Esophagus squamous epithelium (tissue), 5 donors: ENCODE data around the gene MEAF6. TPM values are rescaled to one million over a fixed set of nuclear protein-coding genes. Genes with fewer than 3 reads are reported as not detected.

Experiments used
- DNase-seq: peaks from one replicate; lab custom pipeline; 2025; lab: John Stamatoyannopoulos, UW
- H3K27ac ChIP-seq, 4 donors: fragments of 200-600 bp; sonication (generic); one replicate each; pipeline ENCODE4 v1.5.1; 2016 to 2019; ENCODE audit warnings: mild to moderate bottlenecking in 1 of 4
- H3K27me3 ChIP-seq, 4 donors: fragments of 200-600 bp; sonication (generic); 1 replicate in 3 of 4; 2 replicates in 1 of 4; pipeline versions ENCODE4 v1.5.1 to v1.6.0; 2017 to 2021; ENCODE audit warnings: antibody characterized with exemption in 1 of 4
- H3K36me3 ChIP-seq, 3 donors: fragments of 200-600 bp; sonication (generic); one replicate each; pipeline ENCODE4 v1.5.1; 2016 to 2019
- H3K4me1 ChIP-seq, 3 donors: fragments of 200-600 bp; sonication (generic); one replicate each; pipeline ENCODE4 v1.5.1; 2017 to 2019
- H3K4me3 ChIP-seq, 4 donors: fragments of 200-600 bp; sonication (generic); 1 replicate in 3 of 4; 2 replicates in 1 of 4; pipeline ENCODE4 v1.5.1; 2016 to 2019; ENCODE audit warnings: mild to moderate bottlenecking in 2 of 4, moderate library complexity in 1 of 4
- H3K9me3 ChIP-seq, 3 donors: fragments of 200-600 bp; sonication (generic); one replicate each; pipeline ENCODE4 v1.5.1; 2016 to 2019
- POLR2A ChIP-seq, 4 donors: fragments of 450-650 bp; IDR thresholded peaks; one replicate each; pipeline ENCODE4 v1.6.1; 2017; ENCODE audit warnings: antibody characterized with exemption in 4 of 4, mild to moderate bottlenecking in 4 of 4, moderate library complexity in 3 of 4
- WGBS, 2 donors: methylation state at CpG; one replicate each; pipeline ENCODE4 v1.1.5; 2018; 5-methylcytosine and 5-hydroxymethylcytosine counted together
- intact Hi-C: fragments of 100-400 bp; cut with DNase I; formaldehyde crosslinking; loops from one replicate; pipeline ENCODE4 v1.15.0; 2022
- total RNA-seq, 4 donors: library from RNA; depleted of rRNA; stranded (reverse); fragments of >200 nt; gene quantifications; one replicate each; pipeline ENCODE4 v1.1.0, GENCODE V29; 2016
- TF ChIP-seq, protein P1 (sequence below), 6 experiments: fragments of 450-650 bp in 4 of 6; fragments of 200-600 bp in 2 of 6; sonication (generic) in 2 of 6; IDR thresholded peaks; one replicate each; pipeline ENCODE4 v1.5.1; 2016 to 2019; ENCODE audit warnings: antibody characterized with exemption in 6 of 6, mild to moderate bottlenecking in 4 of 6, moderate library complexity in 4 of 6
- donor health status: DM: yes; HTN: yes; CAD: no.

Gene MEAF6
- total RNA-seq, 4 donors from 2014 or later, result 45.5 to 67.9 (median 56.5) TPM

DNA sequence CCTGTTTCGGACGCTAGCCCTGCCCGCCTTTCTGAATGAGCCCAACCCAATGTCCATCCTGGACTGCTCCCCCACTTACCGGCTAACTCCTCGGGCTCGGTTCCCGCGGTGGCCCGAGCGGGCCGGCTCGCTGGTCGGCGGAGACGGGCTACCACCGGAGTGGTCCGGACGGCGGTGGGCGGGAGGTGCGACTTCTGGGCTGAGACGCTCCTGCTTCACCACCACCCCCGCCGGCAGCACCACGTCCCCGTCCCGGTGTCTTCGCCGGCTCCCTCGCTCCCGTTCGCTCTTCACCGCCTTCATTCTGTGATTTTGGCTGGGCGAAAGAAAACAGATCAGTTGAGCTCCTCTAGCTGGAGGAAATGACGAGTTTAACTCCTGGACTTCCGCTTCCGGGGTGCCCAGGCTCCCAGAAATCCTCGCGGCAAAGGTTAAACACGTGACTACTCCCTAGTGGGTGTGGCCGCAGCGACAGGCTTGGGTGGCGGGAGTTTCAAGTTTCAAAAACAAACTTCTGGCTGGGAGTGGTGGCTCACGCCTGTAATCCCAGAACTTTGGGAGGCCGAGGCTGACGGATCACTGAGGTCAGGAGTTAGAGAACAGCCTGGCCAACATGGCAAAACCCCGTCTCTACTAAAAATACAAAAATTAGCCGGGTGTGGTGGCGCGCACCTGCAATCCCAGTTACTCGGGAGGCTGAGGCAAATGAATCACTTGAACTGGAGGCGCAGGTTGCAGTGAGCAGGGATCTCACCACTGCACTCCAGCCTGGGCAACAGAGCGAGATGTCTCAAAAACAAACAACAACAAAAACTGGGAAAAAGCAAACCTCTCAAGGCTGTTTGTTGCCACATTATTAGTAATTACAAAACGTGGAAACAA, 39.6 kb upstream of the MEAF6 start, which contains the start of gene SNIP1:
Gene SNIP1 (minus strand): TSS at position 367 of the 882 bp plus-strand sequence. CDS start 64 bp downstream, at position 303.
- intact Hi-C loops, result loop anchor here (10.0 kb wide), 1 partner anchor 131 kb away; no protein-coding TSS in a partner anchor
- H3K36me3 ChIP-seq, result peaks cover 0 to 36% (median 4%) of the 10 kb centered on the region in 3 donors
- WGBS, 2 donors, result 25 to 56% methylated on average over 12 to 24 of the region's 54 CpGs

DNA sequence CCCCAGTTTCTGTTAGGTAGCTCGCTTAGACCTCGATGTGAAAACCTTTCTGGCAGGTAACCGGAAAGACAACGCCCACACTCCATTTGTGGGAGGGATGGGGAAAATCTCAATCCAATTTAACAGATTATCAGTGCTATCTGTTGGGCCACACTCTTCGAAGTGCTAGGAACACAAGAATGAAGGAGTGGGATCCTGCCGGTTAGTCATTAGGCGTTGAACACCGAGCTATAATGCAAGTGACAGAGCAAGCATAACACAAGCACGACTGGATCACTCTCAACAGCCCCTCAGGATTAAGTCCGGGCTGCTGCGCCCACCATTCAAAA, 39.0 kb upstream of the MEAF6 start:
- WGBS, 2 donors, result 3 to 5% methylated on average over 10 of the region's 11 CpGs
- Histone ChIP-seq H3K27me3 (no peaks in the 10 kb centered on the region), H3K9me3 (no peaks in the 10 kb centered on the region), H3K27ac (peak overlapping the region; percentile 87 to 94 (median 91)), H3K4me1 (peaks cover 7 to 54% (median 23%) of the 10 kb centered on the region in 3 donors), H3K36me3 (peaks cover 0 to 42% (median 7%) of the 10 kb centered on the region in 3 donors), H3K4me3 (peak overlapping the region; percentile 88 to 95 (median 90))
- TF ChIP-seq POLR2A (IDR thresholded peaks at IDR 0.05), result no peak
- TF ChIP-seq, protein P1, sequence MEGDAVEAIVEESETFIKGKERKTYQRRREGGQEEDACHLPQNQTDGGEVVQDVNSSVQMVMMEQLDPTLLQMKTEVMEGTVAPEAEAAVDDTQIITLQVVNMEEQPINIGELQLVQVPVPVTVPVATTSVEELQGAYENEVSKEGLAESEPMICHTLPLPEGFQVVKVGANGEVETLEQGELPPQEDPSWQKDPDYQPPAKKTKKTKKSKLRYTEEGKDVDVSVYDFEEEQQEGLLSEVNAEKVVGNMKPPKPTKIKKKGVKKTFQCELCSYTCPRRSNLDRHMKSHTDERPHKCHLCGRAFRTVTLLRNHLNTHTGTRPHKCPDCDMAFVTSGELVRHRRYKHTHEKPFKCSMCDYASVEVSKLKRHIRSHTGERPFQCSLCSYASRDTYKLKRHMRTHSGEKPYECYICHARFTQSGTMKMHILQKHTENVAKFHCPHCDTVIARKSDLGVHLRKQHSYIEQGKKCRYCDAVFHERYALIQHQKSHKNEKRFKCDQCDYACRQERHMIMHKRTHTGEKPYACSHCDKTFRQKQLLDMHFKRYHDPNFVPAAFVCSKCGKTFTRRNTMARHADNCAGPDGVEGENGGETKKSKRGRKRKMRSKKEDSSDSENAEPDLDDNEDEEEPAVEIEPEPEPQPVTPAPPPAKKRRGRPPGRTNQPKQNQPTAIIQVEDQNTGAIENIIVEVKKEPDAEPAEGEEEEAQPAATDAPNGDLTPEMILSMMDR (IDR thresholded peaks at IDR 0.05), result no peak
- intact Hi-C loops, result loop anchor here (10.0 kb wide), 1 partner anchor 131 kb away; no protein-coding TSS in a partner anchor
- DNase-seq, result no peak

More for the DNA sequence above, 39.6 kb upstream of the MEAF6 start, which contains the start of gene SNIP1:
- no peaks in the 10 kb centered on the region for H3K27me3 ChIP-seq
- H3K9me3 ChIP-seq, result no peaks in the 10 kb centered on the region
- H3K4me1 ChIP-seq, result peaks cover 7 to 54% (median 23%) of the 10 kb centered on the region in 3 donors
- peak within 1 kb of the TSS; percentile 87 to 94 (median 91) for H3K27ac ChIP-seq
- TF ChIP-seq, protein P1 (IDR thresholded peaks at IDR 0.05), result peak in 1 of 6 experiments; percentile 36
- TF ChIP-seq POLR2A (IDR thresholded peaks at IDR 0.05), result peak in 3 of 4 donors; percentile 25 to 72 (median 66)
- peak; percentile 59 for DNase-seq
- peak within 1 kb of the TSS; percentile 88 to 95 (median 90) for H3K4me3 ChIP-seq

DNA sequence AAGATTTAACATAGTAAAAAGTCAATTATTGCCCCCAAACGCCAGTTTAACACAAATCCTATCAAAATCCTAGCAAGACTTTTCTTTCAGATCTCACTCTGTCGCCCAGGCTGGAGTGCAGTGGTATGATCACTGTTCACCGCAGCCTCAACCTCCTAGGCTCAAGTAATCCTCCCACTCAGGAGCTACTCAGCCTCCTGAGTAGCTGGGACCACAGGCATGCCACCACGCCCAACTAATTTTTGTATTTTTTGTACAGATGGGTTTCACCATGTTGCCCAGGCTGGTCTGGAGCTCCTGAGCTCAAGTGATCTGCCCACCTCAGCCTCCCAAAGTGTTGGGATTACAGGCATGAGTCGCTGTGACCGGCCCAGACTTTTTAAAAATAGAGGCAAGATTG, 34.8 kb upstream of the MEAF6 start:
- intact Hi-C loops, result no loop called here
- Histone ChIP-seq H3K27me3 (no peaks in the 10 kb centered on the region), H3K4me1 (peaks cover 7 to 31% (median 16%) of the 10 kb centered on the region in 3 donors), H3K9me3 (no peaks in the 10 kb centered on the region), H3K27ac (no peak overlapping the region), H3K36me3 (peaks cover 20 to 85% (median 21%) of the 10 kb centered on the region in 3 donors), H3K4me3 (no peak overlapping the region)
- TF ChIP-seq, protein P1 (IDR thresholded peaks at IDR 0.05), result no peak
- TF ChIP-seq POLR2A (IDR thresholded peaks at IDR 0.05), result no peak
- WGBS, 2 donors, result 84 to 93% methylated on average over 4 to 5 of the region's 6 CpGs
- no peak for DNase-seq

GRCh38 chr1:37545019-37545418, 30.5 kb upstream of the MEAF6 start:
- DNase-seq, result no peak
- intact Hi-C loops, result no loop called here
- TF ChIP-seq POLR2A (IDR thresholded peaks at IDR 0.05), result no peak
- TF ChIP-seq, protein P1 (IDR thresholded peaks at IDR 0.05), result no peak
- WGBS, 2 donors, result 46 to 66% methylated on average over 5 of the region's 5 CpGs
- H3K27ac ChIP-seq, result no peak overlapping the region
- no peak overlapping the region for H3K4me3 ChIP-seq
- H3K27me3 ChIP-seq, result no peaks in the 10 kb centered on the region
- H3K36me3 ChIP-seq, result peaks cover 21 to 100% (median 29%) of the 10 kb centered on the region in 3 donors
- H3K4me1 ChIP-seq, result peaks cover 0 to under 1% (median 0%) of the 10 kb centered on the region in 3 donors
- H3K9me3 ChIP-seq, result no peaks in the 10 kb centered on the region

DNA sequence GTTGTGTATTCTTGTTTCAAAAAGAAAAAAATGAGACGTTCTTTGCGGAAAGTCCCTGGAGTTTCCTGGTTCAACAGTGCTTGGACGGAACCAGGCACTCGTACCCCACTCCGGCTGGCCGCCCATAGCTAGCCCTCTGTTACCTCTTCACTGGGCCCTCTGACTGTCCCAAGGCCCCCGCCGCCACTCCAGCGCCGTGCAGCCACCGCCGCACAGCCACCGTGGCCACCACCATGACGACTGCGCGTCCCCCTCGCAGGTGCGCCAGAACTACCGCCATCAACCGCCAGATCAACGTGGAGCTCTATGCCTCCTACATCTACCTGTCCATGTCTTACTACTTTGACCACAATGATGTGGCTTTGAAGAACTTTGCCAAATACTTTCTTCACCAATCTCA, 30.0 kb upstream of the MEAF6 start:
- peaks cover 21 to 100% (median 33%) of the 10 kb centered on the region in 3 donors for H3K36me3 ChIP-seq
- H3K27ac ChIP-seq, result no peak overlapping the region
- H3K4me1 ChIP-seq, result no peaks in the 10 kb centered on the region
- intact Hi-C loops, result no loop called here
- no peak for DNase-seq
- 97% methylated on average over 21 of the region's 21 CpGs for WGBS, 2 donors
- TF ChIP-seq POLR2A (IDR thresholded peaks at IDR 0.05), result no peak
- TF ChIP-seq, protein P1 (IDR thresholded peaks at IDR 0.05), result no peak
- no peak overlapping the region for H3K4me3 ChIP-seq
- no peaks in the 10 kb centered on the region for H3K27me3 ChIP-seq
- no peaks in the 10 kb centered on the region for H3K9me3 ChIP-seq
